ENCODE measurements around the gene PDE8A. TPM values are rescaled to one million over a fixed set of nuclear protein-coding genes. Genes with fewer than 3 reads are reported as not detected.

Gene PDE8A
- total RNA-seq, 2 donors from 2014 or later, result 19.2 to 23.2 TPM

DNA sequence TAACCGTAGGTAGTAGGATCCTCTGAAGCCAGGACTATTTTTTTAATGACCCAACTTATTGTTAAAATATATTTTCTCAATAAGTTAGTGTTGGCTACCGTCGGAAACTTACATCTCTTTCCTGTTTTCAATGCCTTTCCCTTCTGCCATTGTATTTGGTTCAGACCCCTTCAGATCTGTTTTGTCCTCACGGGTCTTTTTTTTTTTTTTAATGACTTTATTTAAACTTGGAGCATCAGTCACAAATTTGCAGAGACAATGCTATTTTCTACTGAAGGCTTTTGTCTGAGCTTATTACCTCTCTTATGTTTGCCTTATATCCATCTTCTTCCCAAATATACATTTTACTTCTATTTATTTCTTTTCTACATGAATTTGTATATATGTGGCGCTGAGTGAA is 47.6 kb downstream of the PDE8A start:
- peaks cover 5 to 75% of the 10 kb centered on the region in 2 donors for H3K4me1 ChIP-seq
- DNase-seq (ENCODE audit: low spot score), result no peak

DNA sequence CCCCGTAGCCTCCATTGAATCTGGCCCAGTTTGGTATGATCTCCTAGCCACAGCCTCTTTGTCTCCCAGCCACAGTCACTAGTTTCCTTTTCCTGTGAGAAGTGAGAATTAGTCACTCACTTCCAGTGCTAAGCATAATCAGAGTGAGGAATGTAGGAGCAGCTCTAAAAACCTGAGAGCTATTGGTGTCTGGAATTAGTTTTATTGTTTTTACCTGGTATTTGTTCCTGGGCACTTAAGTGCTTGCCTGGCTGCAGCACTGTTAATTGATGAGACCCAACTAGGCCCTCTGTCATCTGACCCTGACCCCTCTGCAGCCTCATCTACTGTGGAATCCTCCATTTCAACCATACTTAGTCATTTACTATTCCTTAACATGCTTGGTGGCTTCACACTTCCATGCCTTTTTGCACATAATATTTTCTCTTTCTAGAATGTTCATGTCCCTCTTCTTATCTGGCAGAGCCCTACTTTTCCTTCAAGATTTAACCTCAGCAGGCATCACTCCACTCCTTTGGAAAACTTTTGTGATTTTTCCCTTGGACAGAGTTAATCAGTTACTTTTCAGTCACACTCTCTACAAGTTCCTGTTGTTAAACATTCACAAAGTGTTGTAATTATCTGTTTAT is 48.8 kb downstream of the PDE8A start:
- H3K4me3 ChIP-seq, result no peak overlapping the region
- H3K4me1 ChIP-seq, result peaks cover 5 to 63% of the 10 kb centered on the region in 2 donors
- no peaks in the 10 kb centered on the region for H3K9me3 ChIP-seq
- TF ChIP-seq, protein P1, sequence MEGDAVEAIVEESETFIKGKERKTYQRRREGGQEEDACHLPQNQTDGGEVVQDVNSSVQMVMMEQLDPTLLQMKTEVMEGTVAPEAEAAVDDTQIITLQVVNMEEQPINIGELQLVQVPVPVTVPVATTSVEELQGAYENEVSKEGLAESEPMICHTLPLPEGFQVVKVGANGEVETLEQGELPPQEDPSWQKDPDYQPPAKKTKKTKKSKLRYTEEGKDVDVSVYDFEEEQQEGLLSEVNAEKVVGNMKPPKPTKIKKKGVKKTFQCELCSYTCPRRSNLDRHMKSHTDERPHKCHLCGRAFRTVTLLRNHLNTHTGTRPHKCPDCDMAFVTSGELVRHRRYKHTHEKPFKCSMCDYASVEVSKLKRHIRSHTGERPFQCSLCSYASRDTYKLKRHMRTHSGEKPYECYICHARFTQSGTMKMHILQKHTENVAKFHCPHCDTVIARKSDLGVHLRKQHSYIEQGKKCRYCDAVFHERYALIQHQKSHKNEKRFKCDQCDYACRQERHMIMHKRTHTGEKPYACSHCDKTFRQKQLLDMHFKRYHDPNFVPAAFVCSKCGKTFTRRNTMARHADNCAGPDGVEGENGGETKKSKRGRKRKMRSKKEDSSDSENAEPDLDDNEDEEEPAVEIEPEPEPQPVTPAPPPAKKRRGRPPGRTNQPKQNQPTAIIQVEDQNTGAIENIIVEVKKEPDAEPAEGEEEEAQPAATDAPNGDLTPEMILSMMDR (IDR thresholded peaks at IDR 0.05), result no peak
- H3K27ac ChIP-seq, result peak overlapping the region; percentile 6 to 32
- DNase-seq (ENCODE audit: low spot score), result no peak
- no peaks in the 10 kb centered on the region for H3K27me3 ChIP-seq
- no peaks in the 10 kb centered on the region for H3K36me3 ChIP-seq

More for the DNA sequence above, 47.6 kb downstream of the PDE8A start:
- TF ChIP-seq, protein P1 (IDR thresholded peaks at IDR 0.05), result no peak
- Histone ChIP-seq H3K27ac (no peak overlapping the region), H3K36me3 (no peaks in the 10 kb centered on the region), H3K4me3 (no peak overlapping the region), H3K27me3 (no peaks in the 10 kb centered on the region), H3K9me3 (no peaks in the 10 kb centered on the region)

DNA sequence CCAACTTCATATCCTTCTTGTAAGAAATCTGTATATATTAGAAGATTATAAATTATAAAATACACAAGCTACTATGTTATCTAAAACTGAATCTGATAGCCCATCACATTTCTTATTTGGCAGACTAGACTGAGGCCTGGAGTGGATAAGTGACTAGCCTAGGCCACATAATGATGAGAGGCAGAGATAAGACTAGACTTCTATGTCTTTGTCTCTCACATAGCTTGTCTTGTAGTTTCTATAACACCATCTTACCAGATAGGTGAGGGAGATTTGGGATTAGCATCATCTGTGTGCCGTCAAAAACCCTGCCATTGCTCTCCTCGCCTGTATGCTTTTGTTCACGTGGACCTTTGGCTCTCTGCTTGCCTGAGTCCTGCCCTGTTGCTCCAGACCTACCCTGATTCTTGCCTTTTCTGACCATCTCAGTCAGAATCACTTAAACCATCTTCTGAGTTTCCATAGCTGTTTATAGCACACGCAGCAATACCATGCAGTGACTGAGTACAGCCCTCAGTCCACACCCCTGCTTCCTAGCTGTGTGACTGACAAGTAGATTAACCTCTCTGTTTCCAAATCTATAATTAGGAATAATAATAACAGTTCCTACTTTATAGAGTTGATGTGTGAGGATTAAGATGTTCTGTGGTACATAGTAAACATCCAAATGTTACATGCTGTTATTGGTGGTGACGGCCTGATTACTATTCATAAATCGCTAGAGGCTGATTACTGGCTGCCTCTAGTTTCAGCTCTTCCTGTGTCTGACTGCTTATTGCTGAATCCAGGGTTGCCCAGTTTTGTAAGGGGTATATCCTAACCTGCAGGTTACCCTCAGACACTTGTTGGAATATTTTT is 49.7 kb downstream of the PDE8A start:
- no peaks in the 10 kb centered on the region for H3K9me3 ChIP-seq
- H3K4me3 ChIP-seq, result no peak overlapping the region
- TF ChIP-seq, protein P1 (IDR thresholded peaks at IDR 0.05), result no peak
- peak overlapping the region; percentile 3 to 32 for H3K27ac ChIP-seq
- H3K27me3 ChIP-seq, result no peaks in the 10 kb centered on the region
- DNase-seq (ENCODE audit: low spot score), result no peak
- H3K4me1 ChIP-seq, result peaks cover 0 to 58% of the 10 kb centered on the region in 2 donors
- no peaks in the 10 kb centered on the region for H3K36me3 ChIP-seq

DNA sequence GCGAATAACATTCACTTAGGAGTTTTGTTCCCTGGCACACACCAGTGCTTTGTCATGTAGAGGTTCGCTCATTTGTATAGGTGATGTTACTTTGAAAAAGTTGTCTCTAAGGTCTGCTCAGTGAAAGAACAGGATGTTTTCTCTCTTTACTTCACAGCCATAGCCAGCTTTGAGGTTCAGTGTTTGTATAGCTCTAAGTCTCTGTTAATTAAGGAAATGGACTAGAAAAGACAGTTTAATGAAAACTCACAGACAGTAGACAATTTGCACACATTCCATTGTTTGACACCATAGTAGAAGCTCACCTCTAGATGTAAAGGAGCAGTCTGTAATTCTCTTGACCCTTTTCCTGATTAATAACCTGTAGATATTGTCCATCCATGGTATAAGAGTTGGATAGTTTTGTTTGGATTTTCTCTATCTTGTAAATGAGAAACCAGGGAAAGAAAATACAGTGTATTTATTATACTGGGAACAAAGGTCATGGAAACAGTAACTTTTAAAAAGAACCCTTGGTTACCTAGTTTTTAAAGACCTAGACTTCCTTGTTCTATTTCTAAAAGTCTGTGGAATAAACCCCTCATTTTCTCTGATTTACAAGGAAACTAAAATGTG is 50.4 kb downstream of the PDE8A start:
- Histone ChIP-seq H3K4me1 (peaks cover 0 to 58% of the 10 kb centered on the region in 2 donors), H3K27ac (peak overlapping the region in 1 of 2 donors; percentile 3)

DNA sequence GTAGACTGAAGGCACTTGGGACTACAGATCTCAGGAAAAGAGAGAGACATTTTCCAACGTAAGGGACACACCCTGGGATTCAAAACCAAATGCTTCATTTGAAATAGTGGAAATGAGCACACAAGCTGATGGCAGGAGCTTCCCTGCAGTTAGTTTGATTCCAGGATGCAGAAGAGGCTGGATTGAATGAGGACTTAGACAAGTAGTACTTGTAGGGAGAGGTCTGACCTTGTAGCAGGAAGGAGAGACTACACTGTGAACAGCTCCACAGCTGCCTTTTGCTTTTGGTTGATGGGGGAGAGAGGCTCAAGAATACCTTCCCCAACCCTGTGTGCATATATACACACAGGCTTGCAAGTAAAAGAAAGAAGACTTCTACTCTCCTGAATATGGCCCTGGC is 51.5 kb downstream of the PDE8A start:
- H3K27me3 ChIP-seq, result no peaks in the 10 kb centered on the region
- no peak for DNase-seq (ENCODE audit: low spot score)
- H3K4me3 ChIP-seq, result no peak overlapping the region
- H3K36me3 ChIP-seq, result no peaks in the 10 kb centered on the region
- TF ChIP-seq, protein P1 (IDR thresholded peaks at IDR 0.05), result no peak
- no peak overlapping the region for H3K27ac ChIP-seq
- no peaks in the 10 kb centered on the region for H3K9me3 ChIP-seq
- H3K4me1 ChIP-seq, result peaks cover 0 to 52% of the 10 kb centered on the region in 2 donors

More for the DNA sequence above, 50.4 kb downstream of the PDE8A start:
- DNase-seq (ENCODE audit: low spot score), result no peak
- H3K9me3 ChIP-seq, result no peaks in the 10 kb centered on the region
- TF ChIP-seq, protein P1 (IDR thresholded peaks at IDR 0.05), result no peak
- no peaks in the 10 kb centered on the region for H3K27me3 ChIP-seq
- H3K36me3 ChIP-seq, result no peaks in the 10 kb centered on the region
- H3K4me3 ChIP-seq, result no peak overlapping the region
